GM06990 (cell line): ENCODE measurements around the gene NR2F6.
A peak's percentile ranks its signal among the peaks of the same experiment; 100 is the strongest.

Source experiments
- DNase-seq: peaks from one replicate; pipeline ENCODE4 v3.0.0-alpha.2; 2011; ENCODE audit not compliant: insufficient read length; ENCODE audit errors: extremely low read depth
- H3K27me3 ChIP-seq: replicated peaks from 2 replicates; pipeline ENCODE4 v1.6.0; 2011; ENCODE audit warnings: low read length; ENCODE audit not compliant: control insufficient read depth, insufficient read depth
- H3K36me3 ChIP-seq: 2 replicates; pipeline ENCODE4 v1.5.1; 2011; ENCODE audit warnings: low read length; ENCODE audit not compliant: control insufficient read depth, insufficient read depth
- H3K4me3 ChIP-seq: replicated peaks from 2 replicates; pipeline ENCODE4 v1.5.1; 2011; ENCODE audit warnings: low read depth, mild to moderate bottlenecking, control low read depth, low read length
- CTCF ChIP-seq: IDR thresholded peaks from 2 replicates; pipeline ENCODE4 v1.5.1; 2011; ENCODE audit warnings: low read length, control low read depth, mild to moderate bottlenecking, inconsistent platforms; ENCODE audit not compliant: insufficient read depth, poor library complexity, severe bottlenecking

The NR2F6 gene

GRCh38 chr19:17266975-17267788, 21.5 kb upstream of the NR2F6 start, which contains the start of gene BABAM1:
Gene BABAM1, plus strand, starts transcription at chr19:17267443. Its CDS starts 1,364 bp downstream, at chr19:17268807.
- no peaks in the 10 kb centered on the region for H3K27me3 ChIP-seq
- peaks cover 2% of the 10 kb centered on the region; the same call in 1 of the 2 replicates for H3K36me3 ChIP-seq
- no peak for TF ChIP-seq CTCF
- peak; percentile 94 for DNase-seq
- H3K4me3 ChIP-seq = peak within 1 kb of the TSS; percentile 81

DNA sequence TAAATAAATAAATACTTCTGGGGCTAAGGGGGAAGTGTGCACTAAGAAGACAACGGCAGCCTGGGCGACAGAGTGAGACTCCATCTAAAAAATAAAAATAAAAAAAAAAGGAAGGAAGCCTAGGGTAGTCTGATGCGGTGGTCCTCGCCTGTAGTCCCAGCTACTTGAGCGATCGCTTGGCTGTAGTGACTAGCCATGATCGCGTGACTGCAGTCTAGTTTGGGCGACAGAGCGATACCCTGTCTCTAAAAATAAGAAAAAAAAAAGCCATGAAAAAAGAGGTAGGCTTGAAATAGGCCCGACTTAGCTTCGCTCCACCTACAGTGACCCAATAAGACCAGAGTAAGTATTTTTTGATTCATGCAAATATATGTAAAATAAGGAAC, 20.9 kb upstream of the NR2F6 start:
- no peak for TF ChIP-seq CTCF
- H3K4me3 ChIP-seq = no peak overlapping the region
- no peaks in the 10 kb centered on the region for H3K27me3 ChIP-seq
- no peak for DNase-seq
- peaks cover under 1% of the 10 kb centered on the region; the same call in 1 of the 2 replicates for H3K36me3 ChIP-seq

DNA sequence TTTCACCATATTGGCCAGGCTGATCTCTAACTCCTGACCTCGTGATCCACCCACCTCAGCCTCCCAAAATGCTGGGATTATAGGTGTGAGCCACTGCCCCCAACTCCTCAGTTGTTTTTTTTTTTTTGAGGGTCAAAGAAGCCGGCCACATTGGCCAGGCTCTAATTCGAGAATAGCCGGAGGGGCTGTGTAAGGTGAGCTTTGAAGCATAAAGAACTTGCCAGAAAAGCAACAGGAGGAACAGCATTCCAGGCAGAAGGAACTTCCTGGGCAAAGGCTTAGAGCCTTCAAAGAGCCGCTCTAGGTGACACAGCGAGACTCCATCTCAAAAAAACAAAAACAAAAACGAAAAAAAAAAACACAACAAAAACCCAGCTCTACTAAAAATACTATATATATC, 20.3 kb upstream of the NR2F6 start:
- Histone ChIP-seq H3K27me3 (no peaks in the 10 kb centered on the region), H3K36me3 (no peaks in the 10 kb centered on the region; the same call in 1 of the 2 replicates), H3K4me3 (no peak overlapping the region)
- no peak for DNase-seq
- TF ChIP-seq CTCF = no peak

- H3K4me3 ChIP-seq = no peak within 1 kb of the TSS
- TF ChIP-seq CTCF = no peak
- no peaks in the 10 kb centered on the region for H3K27me3 ChIP-seq
- no peaks in the 10 kb centered on the region; the same call in 1 of the 2 replicates for H3K36me3 ChIP-seq
- DNase-seq = no peak
Measured at GRCh38 chr19:17264641-17264979, 18.9 kb upstream of the NR2F6 start, which contains the start of gene USHBP1. Gene USHBP1, minus strand, starts transcription at chr19:17264745. Its CDS starts 446 bp downstream, at chr19:17264299.

- Histone ChIP-seq H3K27me3 (no peaks in the 10 kb centered on the region), H3K36me3 (no peaks in the 10 kb centered on the region; the same call in 1 of the 2 replicates), H3K4me3 (no peak overlapping the region)
- DNase-seq = no peak
- no peak for TF ChIP-seq CTCF
Measured at GRCh38 chr19:17263712-17264640, 18.3 kb upstream of the NR2F6 start.
